GM18868 (cell line): Measurements from ENCODE around the gene IFT74.
A peak's percentile ranks its signal among the peaks of the same experiment; 100 is the strongest.

Experiments used
- ATAC-seq: cut with Tn5 transposase; IDR thresholded peaks from one replicate; pipeline ENCODE4 v1.9.1; 2021; ENCODE audit warnings: mild to moderate bottlenecking, moderate library complexity; ENCODE audit not compliant: unreplicated experiment

The IFT74 gene

DNA sequence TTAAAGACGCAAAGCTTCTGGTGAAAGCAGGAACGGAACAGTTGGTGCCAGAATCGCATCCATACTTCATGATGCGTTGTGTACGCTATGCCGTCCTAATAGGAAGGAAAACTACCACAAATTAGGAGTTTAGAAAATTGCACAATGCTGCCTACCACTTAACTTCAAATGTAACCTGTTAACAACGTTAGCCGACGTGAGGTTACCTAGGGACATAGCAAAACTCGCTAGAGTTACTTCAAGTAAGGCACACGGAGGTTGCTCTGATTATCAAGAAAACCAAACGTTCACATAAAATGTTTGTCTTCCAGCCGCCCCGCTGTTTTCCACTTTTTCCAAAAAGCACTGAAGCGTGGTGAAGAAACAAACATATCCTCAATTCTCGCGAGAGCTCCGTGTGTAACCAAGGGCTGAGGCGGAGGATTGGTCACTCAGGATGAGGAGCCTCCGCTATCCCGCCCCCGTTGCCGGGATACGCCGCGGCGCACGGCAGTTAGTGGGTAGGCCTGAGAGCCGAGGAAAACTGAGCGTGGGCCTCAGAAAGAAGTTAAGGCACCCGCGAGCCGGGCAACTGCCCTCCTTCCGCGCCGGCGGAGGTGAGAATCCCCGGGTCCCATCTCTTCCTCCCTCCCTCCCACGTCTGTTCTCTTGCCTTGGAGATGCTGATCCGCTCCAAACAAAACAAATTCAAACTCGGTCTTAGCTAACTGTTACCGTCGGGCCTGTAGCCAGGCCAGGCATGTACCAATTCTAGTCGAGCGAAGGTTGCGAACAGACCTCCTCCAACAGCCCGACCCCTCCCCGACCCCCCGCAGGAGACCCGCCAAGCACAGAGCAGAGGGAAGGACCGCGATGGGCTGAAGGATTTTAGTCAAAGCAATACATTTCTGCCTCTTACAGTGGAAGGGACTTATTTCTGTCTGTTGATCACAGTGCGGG, at the start of gene IFT74:
Gene IFT74 (plus strand): TSS at position 492 of the 939 bp plus-strand sequence. CDS start 5,556 bp downstream, outside the sequence.
- ATAC-seq = peak; percentile 98

DNA sequence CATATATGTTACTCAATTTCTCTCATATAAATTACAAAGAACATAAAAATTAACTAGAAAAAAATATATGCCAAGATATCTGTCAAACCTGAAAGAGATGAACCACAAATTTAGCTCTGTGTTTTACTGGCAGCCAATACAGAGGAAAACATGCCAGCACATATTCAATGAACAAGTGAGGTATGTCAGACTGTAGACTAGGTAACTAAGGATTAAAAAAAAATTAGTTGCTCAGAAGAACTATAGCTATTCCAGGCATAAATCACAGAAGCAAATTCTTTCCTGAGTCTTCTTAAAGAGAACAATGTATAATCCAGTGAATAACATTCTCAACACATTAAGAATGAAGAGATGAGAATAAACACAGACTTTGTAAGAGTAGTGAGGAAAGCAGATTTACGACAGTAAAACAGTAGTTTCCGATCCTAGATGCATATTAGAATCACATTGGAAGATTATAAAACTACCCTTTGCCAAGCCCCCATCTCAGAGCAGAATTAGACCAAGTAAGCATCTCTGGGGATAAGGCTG, 43.0 kb upstream of the IFT74 start:
- ATAC-seq = no peak

DNA sequence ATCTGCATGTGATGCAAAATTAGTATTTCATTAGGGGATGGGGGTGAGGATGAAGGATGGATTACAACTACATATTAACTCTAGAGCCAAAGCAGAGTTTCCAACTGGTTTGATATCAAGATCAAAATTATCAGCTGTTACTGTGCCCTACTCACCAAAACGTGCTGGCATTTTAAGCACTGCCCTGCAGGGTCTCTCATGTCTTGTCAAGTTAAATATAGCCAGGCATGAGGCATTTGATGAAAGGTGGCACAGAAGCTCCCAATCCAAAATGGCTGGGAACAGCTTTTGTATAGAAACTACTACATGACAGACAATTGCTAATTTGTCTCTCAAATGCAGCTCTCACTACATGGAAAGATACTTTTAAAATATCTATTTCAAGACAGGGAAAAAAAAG, 36.5 kb upstream of the IFT74 start:
- no peak for ATAC-seq

DNA sequence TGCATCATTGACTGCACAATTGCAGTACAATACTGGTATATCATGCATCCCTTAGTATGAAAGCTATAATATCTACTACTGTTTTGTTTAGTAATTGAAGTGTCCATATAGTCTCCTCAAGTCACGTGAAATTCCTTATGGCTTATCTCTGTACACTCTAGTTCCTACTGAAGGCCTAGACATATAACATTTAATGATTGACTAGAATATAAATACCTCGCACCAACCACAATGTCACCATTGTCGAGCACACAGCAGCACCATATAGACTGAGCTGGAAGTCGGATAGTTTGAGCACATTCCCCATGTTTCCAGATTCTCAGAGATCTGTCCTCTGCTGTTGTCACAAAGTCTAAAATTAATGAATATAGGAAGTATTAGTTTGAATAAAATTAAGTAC, 30.6 kb upstream of the IFT74 start:
- ATAC-seq = no peak

DNA sequence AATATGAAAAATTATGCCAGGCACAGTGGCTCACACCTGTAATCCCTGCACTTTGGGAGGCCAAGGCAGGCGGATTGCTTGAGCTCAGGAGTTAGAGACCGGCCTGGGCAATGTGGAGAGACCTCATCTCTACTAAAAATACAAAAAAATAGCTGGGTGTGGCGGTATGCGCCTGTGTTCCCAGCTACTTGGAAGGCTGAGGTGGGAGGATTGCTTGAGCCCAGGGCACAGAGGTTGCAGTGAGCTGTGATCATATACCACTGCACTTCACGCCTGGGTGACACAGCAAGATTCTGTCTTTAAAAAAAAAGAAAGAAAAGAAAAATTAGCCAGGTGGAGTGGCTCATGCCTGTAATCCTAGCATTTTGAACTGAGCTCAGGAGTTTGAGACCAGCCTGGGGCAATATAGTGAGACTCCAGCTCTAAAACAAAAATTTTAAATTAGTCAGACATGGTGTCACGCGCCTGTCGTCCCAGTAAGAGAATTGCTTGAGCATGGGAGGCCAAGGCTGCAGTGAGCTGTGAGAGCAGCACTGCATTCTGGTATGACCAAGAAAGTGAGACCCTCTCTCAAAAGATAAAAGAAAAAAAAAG, 27.2 kb upstream of the IFT74 start:
- no peak for ATAC-seq

DNA sequence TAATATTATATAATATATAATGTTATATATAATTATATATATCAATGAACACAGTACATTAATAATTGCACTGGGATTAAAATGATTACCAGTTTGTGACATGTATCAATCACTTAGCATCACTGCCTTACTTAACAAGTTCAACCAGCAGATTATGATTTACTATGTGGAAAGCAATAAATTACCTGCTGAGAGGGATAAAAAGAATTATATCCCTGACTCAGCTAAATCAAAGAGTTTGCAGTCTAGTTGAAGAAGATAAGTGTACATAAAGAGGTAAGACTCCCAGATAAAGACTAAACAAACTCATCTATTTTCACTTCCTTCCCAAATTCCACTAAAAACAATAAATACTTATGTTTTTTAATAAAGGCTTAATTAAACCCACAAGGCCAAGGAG, 20.4 kb upstream of the IFT74 start:
- no peak for ATAC-seq

DNA sequence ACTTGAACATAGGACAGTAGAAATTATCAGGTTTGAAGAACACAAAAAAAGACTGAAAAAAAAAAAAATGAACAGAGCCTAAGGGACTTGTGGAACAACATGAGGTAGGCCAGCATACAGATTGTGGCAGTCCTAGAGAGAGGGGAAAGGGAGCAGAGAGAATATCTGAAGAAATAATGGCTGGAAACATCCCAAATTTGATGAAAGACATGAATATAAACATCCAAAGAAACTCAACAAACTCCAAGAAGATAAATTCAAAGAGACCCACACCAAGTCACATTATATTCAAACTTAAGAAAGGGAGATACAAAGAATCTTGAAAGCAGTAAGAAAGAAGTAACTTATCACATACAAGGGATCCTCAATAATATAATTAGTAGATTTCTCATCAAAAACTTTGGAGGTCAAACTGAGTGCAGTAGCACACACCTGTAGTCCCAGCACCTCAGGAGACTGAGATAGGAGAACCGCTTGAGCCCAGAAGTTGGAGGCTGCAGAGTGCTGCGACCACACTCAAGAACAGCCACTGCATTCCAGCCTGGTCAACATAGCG, 18.3 kb upstream of the IFT74 start:
- no peak for ATAC-seq

DNA sequence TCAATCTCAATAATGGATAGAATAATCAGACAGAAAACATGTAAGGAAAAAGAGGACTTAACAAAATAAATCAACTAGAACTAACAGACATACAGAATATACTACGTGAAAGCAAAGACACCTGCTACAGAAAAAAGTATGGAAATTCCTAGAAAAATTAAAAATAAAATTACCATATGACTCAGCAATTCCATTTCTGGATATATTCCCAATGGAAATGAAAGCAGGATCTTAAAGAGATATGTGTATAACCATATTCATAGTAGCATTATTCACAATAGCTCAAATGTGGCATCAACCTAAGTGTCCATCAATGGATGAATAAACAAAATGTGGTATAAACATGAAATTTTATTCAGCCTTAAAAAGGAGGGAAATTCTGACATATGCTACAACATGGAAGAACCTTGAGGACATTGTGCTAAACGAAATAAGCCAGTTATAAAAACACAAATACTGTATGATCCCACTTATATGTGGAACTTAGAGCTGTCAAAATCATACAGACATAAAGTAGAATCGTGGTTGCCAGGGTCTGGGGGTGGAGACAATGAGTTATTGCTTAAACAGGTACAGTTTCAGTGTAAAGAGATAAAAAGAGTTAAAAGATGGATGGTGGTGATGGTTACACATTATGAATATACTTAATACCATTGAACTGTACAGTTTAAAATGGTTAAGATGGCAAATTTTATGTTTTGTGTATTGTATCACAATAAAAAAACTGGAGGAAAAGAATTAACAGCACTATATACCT, 16.1 kb upstream of the IFT74 start:
- ATAC-seq = no peak

DNA sequence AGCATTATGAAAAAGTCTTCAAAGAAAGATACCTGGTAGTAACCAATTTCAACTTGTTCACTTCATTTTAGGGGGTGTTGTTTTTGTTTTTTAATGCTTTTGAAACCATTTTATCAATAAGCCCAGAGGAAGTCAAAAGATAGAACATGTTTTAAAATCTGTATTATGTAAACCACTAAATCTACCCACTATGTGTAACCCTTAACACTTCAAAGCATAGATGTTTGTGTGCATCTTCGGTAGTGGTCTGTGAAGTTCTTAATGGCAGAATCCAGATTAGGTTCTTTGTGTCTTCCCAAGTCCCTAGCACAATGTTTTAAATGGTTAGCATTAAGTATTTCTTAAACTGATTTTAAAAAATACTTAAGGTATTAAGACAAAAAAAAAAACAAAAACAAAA, 15.4 kb upstream of the IFT74 start:
- no peak for ATAC-seq

DNA sequence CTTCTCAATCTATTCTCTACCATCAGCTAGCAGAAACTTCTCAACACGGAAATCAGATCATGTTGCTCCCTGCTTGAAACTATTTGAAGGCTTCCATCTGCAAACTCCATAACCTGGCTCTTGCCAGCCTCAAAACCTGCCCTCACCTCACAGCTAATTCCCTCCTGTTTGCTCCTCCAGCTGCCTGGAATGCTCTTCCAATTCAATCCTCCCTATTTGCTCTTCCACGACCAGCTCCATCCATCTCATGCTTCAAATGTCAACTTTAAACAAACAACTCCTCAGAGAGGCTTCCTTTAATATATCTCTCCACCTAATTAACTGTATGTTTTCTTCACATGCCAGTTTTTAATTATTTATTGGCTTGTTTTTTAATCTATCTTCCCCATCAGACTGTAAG, 10.6 kb upstream of the IFT74 start:
- ATAC-seq = no peak

DNA sequence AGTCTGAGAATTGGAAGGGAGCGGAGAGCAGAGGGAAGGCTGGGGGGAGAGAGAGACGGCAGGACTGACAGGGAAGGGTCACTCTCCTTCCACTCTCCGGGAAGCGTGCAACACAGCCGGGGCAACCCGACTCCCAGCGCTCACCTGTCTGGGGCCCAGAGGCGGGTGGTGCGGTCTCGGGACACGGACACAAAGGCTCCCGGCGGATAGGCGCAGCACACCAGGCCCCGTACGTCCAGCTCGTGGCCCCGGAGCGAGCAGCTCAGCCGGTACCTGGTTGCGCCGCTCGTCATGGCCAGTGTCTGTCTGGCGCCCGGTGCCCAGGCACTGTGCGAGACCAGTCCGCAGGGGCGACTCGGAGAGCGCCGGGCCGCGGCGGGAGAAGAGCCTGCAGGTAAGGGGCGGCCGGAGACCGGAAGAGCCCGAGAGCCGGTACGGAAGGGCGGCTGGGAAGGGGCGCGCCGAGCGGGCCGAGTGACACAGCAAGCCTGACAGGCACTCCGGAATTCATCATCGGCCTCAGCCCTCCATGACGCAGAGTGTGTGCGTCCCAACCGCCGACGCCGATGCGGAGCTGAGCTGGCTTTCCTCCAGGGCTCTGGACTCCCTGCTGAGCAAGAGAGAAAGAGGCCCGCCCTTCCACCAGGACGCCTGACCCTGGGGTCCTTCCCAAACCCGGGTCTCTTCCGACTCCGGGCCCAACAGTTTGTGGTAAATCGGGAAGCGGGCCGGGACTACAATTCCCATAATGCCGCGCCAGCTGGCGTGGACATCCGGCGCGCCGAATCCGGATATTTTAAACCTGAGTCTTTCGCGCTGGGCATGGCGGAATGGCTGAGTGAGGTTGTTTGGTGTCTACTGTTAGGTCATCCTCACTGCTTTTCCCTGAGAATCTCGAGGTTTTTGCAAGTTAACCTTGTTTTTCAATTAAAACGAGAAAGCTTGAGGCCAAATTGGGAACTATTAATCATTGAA, 9.2 kb upstream of the IFT74 start, which contains the start of gene PLAA:
Gene PLAA (minus strand): TSS at position 490 of the 975 bp plus-strand sequence. CDS start 197 bp downstream, at position 293.
- peak; percentile 98 for ATAC-seq

DNA sequence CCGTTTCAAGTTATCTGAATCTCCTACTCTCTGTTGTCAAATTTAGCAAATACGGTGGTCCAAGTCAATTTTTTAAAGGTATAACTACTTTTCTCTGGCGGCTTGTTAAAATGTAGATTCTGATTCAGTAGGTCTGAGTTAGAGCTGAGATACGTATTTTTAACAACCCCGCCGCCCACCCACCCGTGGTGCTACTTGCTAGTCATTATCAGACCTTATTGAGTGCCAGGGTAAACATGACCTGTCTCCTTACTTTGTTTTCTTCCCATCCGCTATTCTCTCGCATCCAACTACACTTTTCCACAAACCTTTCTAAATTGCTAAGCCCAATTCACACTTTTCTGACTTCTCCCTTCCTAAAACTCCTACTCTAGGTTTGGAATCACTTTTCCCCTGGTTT, 8.5 kb upstream of the IFT74 start:
- ATAC-seq = no peak

DNA sequence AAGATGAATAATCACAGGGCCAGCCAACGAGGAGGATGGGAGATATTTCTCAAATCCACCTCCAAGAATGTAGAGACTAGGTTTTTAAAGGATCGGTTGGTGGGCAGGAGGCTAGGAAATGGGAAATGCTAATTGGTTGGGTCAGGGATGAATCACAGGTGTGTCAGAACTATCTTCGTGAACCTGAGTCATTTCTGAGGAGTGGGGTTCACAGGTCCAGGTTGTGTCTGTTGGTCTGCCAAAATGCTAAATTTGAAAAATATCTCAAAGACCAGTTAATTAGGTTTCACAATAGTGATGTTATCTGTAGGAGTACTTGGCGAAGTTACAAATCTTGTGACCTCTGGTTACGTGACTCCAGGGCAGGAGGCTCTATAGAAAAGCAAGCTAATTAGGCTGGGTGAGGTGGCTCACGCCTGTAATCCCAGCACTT, 6.6 kb upstream of the IFT74 start:
- ATAC-seq = no peak

DNA sequence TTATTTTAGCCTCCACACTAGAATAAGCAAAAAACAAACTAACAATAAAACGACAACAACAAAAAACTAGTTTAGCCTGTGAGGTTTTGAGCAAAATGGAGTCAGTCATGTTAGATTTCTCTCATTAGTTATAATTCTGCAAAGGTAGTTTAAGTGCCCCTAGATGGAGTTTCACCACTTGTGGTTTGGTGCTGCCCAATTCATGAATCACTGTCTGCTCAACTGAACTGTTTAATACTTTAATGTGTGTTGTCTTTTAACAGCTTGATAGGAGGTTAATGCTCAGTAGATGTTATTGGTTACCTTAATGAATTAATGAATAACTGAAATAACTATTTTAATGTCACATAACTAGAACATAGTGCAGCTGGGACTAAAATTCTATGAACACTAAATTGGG, 5.7 kb upstream of the IFT74 start:
- ATAC-seq = no peak

DNA sequence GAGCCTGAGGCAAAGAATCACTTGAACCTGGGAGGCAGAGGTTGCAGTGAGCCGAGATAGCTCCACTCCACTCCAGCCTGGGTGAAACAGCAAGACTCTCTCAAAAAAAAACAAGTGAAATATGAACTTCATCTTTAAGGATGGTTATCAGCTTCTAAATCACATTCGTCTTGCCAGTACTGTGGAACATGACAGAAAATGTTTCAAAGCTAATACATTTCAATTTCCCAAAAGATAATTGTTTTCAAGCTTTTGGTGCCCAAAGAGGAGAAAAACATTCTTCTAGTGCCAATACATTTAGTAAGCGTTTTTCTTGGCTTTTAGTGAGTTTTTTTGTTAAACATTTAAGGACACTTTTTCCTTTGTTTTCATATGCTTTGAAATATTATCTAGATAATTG, 4.4 kb upstream of the IFT74 start:
- no peak for ATAC-seq

DNA sequence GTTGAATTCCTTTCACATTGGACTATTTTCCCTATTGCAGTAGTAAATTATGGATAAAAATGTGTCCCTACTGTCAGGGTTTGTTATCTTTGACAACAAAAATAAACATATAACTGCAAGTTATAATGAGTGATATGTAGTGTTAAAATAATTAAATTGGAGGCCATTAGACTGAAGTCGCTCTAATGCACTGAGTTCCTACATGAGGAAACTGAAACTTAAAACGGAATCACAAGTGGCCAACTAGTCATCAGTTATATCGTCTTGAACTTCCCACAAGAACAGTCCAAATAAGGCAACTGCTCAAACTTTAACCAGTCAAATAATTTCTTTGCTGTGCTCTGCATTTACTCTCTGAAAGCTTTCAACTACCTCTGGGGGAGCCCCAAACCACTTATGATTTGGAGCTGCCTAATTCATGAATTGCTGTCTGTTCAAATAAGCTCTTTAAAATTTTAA, 2.1 kb upstream of the IFT74 start:
- ATAC-seq = peak; percentile 21

DNA sequence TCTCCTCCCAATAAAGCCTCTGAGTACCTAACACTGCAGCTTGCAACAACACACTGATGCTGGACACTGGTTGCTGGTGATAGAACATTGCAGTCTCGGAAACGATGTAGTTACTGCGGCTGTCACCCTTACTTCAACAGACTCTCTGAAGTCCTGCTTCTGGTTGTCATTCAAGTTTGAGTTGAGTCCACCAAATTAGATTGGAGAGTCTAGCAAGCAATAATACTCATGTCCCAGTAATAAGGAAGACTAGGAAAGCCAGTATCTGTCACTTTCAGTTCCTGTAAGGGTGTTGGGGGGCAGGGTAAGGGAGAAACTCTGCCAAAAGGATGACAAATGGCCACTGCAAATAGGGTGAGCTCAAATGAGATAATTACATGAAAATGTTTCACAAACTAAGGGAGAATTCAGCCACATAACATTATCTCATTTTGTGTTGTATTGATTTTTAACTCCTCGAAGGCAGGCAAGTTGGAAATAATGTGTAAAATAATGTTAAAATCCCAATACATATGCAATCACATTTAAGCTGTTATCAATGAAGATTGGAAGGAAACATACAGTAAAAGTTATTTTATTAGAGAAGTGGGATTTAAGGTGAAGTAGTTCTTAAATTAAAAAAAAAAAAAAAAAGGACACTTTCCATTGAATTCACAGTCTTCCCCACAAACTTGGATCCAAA, 849 bp upstream of the IFT74 start:
- ATAC-seq = peak; percentile 37

DNA sequence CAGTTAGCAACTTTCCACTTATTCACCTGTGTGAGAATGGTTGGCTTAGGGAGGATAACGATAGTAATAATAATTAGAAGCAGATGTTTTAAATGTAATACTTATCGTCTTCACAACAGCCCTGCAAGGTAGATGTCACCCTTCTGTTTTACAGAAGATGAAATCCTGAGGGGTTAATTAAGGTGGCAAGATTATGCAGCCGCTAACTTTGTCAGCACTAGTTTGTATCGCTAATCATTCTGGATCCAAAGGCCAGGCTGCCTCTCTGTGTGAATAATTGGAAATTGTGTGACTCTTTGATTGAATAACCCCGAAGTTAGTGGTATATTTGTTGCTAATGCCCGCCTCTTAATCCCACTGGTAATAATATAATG, 635 bp downstream of the IFT74 start:
- ATAC-seq = no peak

DNA sequence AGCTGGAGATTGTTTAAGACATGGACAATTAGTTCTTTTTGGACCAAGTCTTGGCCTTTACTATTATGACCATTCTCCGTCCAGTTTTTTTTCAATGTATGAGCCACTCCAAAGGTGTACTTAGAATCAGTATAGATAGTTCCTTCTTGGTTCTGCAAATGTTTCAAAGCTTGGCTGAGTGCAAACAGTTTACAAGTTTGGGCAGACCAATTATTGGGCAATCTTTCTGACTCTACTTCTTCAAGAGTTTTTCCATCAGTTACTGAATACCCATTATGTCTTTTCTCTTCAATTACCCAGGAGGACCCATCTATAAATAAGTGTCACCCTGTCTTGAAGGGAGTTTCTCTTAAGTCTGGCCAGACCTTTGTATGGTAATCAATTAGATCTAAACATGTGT, 15.5 kb downstream of the IFT74 start:
- ATAC-seq = no peak
